ENCODE data around the gene HES3. TPM values are rescaled to one million over a fixed set of nuclear protein-coding genes. Genes with fewer than 3 reads are reported as not detected.

HES3 gene
- total RNA-seq, 1 experiment from 2014 or later = not detected

- no peak for TF ChIP-seq EZH2 (IDR thresholded peaks at IDR 0.05; ENCODE audit: borderline replicate concordance, low read depth, low read length, poor library complexity, severe bottlenecking)
- no peak for TF ChIP-seq CTCF (conservative IDR thresholded peaks at IDR 0.05; ENCODE audit: low read depth, low read length)
- no peak for DNase-seq (ENCODE audit: low spot score)
- POLR2A ChIA-PET (ENCODE audit: low non-redundant PET) = no interaction called here
- Histone ChIP-seq H3K4me3 (ENCODE audit: low read depth, low read length, poor library complexity, severe bottlenecking) (no peak overlapping the region), H3K27me3 (replicated peaks; ENCODE audit: insufficient read depth, low read depth, low read length, poor library complexity) (no peaks in the 10 kb centered on the region), H3K4me1 (ENCODE audit: insufficient read depth, low read length, poor library complexity, severe bottlenecking) (peaks cover 11% of the 10 kb centered on the region), H3K9me3 (ENCODE audit: low read depth, low read length, poor library complexity, severe bottlenecking) (no peaks in the 10 kb centered on the region), H3K36me3 (ENCODE audit: insufficient read depth, low read length, poor library complexity, severe bottlenecking) (no peaks in the 10 kb centered on the region), H3K27ac (ENCODE audit: low read depth, low read length, poor library complexity, severe bottlenecking) (no peak overlapping the region)
- intact Hi-C loops (cut with micrococcal nuclease; ENCODE audit: unreplicated experiment) = no loop called here
- CTCF ChIA-PET = no interaction called here
- BruUV-seq (replicated peaks) = no TSS peak
Observed at GRCh38 chr1:6256645-6257044, 12.7 kb downstream of the HES3 start.

DNA sequence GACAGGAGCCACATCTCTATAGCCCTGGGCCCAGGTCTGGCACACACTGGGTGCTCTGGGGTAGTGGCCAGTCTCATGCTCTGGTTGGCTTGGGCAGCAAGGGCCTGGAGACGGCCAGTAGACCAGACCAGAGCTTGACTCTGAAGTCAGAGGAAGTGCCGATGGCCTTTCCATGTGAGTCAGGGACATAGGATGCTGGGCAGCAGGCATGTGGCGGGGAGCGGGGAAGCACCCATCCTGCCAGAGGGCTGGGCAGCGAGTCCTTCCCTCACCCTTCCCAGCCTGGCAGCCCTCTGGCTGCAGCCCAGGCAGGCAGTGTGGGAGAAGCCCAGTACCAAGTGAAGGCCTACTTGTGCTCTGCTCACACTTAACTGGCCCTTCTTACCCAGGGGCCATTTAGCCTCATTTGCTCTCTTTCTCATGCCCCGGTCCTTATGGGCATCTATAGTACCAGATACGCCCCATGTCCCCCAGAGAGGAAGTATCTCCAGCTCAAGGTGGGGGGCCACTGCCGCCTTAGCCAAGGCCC is 13.6 kb downstream of the HES3 start:
- Histone ChIP-seq H3K36me3 (ENCODE audit: insufficient read depth, low read length, poor library complexity, severe bottlenecking) (no peaks in the 10 kb centered on the region), H3K4me3 (ENCODE audit: low read depth, low read length, poor library complexity, severe bottlenecking) (no peak overlapping the region), H3K27me3 (replicated peaks; ENCODE audit: insufficient read depth, low read depth, low read length, poor library complexity) (no peaks in the 10 kb centered on the region), H3K4me1 (ENCODE audit: insufficient read depth, low read length, poor library complexity, severe bottlenecking) (peaks cover 12% of the 10 kb centered on the region), H3K27ac (ENCODE audit: low read depth, low read length, poor library complexity, severe bottlenecking) (no peak overlapping the region), H3K9me3 (ENCODE audit: low read depth, low read length, poor library complexity, severe bottlenecking) (no peaks in the 10 kb centered on the region)
- intact Hi-C loops (cut with micrococcal nuclease; ENCODE audit: unreplicated experiment) = no loop called here
- CTCF ChIA-PET = no interaction called here
- no TSS peak for BruUV-seq (replicated peaks)
- TF ChIP-seq EZH2 (IDR thresholded peaks at IDR 0.05; ENCODE audit: borderline replicate concordance, low read depth, low read length, poor library complexity, severe bottlenecking) (no peak), CTCF (conservative IDR thresholded peaks at IDR 0.05; ENCODE audit: low read depth, low read length) (no peak)
- no peak for DNase-seq (ENCODE audit: low spot score)
- POLR2A ChIA-PET (ENCODE audit: low non-redundant PET) = no interaction called here

DNA sequence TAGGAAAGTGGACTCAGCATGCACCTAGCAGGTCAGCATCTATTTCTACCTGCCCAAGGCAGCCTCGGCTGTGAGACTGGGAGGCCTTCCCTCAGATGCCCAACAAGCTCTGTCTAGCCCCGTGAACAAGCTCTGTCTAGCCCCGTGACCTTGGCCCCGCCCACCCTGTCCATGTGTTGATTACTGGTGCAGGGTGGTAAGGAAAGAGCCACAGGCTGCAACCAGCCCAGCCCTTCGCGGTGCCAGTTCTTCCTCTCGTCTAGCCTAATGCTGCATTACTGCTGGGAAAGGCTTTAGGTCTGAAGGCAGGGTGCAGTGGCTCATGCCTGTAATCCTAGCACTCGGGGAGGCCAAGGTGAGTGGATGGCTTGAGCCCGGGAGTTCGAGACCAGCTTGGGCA is 14.7 kb downstream of the HES3 start:
- no peak overlapping the region for H3K27ac ChIP-seq (ENCODE audit: low read depth, low read length, poor library complexity, severe bottlenecking)
- no TSS peak for BruUV-seq (replicated peaks)
- intact Hi-C loops (cut with micrococcal nuclease; ENCODE audit: unreplicated experiment) = no loop called here

More for the DNA sequence above, 14.7 kb downstream of the HES3 start:
- DNase-seq (ENCODE audit: low spot score) = no peak
- Histone ChIP-seq H3K4me3 (ENCODE audit: low read depth, low read length, poor library complexity, severe bottlenecking) (no peak overlapping the region), H3K4me1 (ENCODE audit: insufficient read depth, low read length, poor library complexity, severe bottlenecking) (peaks cover 20% of the 10 kb centered on the region), H3K27me3 (replicated peaks; ENCODE audit: insufficient read depth, low read depth, low read length, poor library complexity) (no peaks in the 10 kb centered on the region), H3K9me3 (ENCODE audit: low read depth, low read length, poor library complexity, severe bottlenecking) (no peaks in the 10 kb centered on the region), H3K36me3 (ENCODE audit: insufficient read depth, low read length, poor library complexity, severe bottlenecking) (no peaks in the 10 kb centered on the region)
- POLR2A ChIA-PET (ENCODE audit: low non-redundant PET) = no interaction called here
- CTCF ChIA-PET = no interaction called here
- TF ChIP-seq EZH2 (IDR thresholded peaks at IDR 0.05; ENCODE audit: borderline replicate concordance, low read depth, low read length, poor library complexity, severe bottlenecking) (no peak), CTCF (conservative IDR thresholded peaks at IDR 0.05; ENCODE audit: low read depth, low read length) (no peak)
